Measurements from ENCODE around the gene ATRIP. TPM values are rescaled to one million over a fixed set of nuclear protein-coding genes. Genes with fewer than 3 reads are reported as not detected.

Gene ATRIP
- total and polyA plus RNA-seq, 10 of the 15 experiments (the other 5 are each of a cell fraction or from before 2014, with no cell fraction given), result 1.4 to 16.0 (median 10.1) TPM

GRCh38 chr3:48405343-48405881 lies 41.1 kb upstream of the ATRIP start (continued):
- no peak for TF ChIP-seq FOS (IDR thresholded peaks at IDR 0.05; ENCODE audit: borderline replicate concordance, extremely low read depth, insufficient read length)

GRCh38 chr3:48405971-48406370 lies 40.6 kb upstream of the ATRIP start:
- no peaks in the 10 kb centered on the region for H3K4me1 ChIP-seq (ENCODE audit: control insufficient read depth, insufficient read depth, low read length)
- H3K4me3 ChIP-seq, result no peak overlapping the region
- H4K20me1 ChIP-seq (ENCODE audit: control insufficient read depth, insufficient read depth), result no peaks in the 10 kb centered on the region
- no TSS peak for BruUV-seq (replicated peaks)
- FAIRE-seq, result no peak
- DNase-seq (ENCODE audit: low read depth, low spot score), result no peak
- RAD21 ChIA-PET (ENCODE audit: unreplicated experiment), result interaction anchor here (2.3 kb wide), 1 partner anchor 30 kb away, joined by 13 read pairs; no protein-coding TSS in a partner anchor
- no peak overlapping the region for H2AFZ ChIP-seq (ENCODE audit: control insufficient read depth, low read depth, low read length)
- no peak for ATAC-seq
- no peaks in the 10 kb centered on the region for H3K9me3 ChIP-seq (replicated peaks; ENCODE audit: control insufficient read depth, insufficient read depth, low read length)
- CTCF ChIA-PET, result interaction anchor here (22.0 kb wide), 1 partner anchor 30 kb away, joined by 757 read pairs; the partner anchor contains the start of genes CCDC51 and TMA7
- SMC1A ChIA-PET (ENCODE audit: uncharacterized antibody, unreplicated experiment), result interaction anchor here (8.0 kb wide), 1 partner anchor 30 kb away, joined by 287 read pairs; the partner anchor contains the start of genes CCDC51 and TMA7
- no peak overlapping the region for H3K27ac ChIP-seq (ENCODE audit: control insufficient read depth, insufficient read depth)
- WGBS (ENCODE audit: insufficient coverage, insufficient replicate concordance, low lambda C conversion rate, missing lambda C conversion rate), result 0% methylated on average over 1 of the region's 1 CpG
- in situ Hi-C loops (cut with MboI) (no loop called here), intact Hi-C loops (cut with micrococcal nuclease; ENCODE audit: unreplicated experiment) (no loop called here)
- no peak overlapping the region for H3K9ac ChIP-seq (ENCODE audit: control insufficient read depth, insufficient read depth, low read length)
- no peaks in the 10 kb centered on the region for H3K27me3 ChIP-seq (replicated peaks in 1 of 2; ENCODE audit: control insufficient read depth in 2 of 2, insufficient read depth in 2 of 2, low read length in 1 of 2)
- no peak overlapping the region for H3K4me2 ChIP-seq (ENCODE audit: control insufficient read depth, insufficient read depth)
- H3K79me2 ChIP-seq (ENCODE audit: control insufficient read depth, insufficient read depth, low read length), result no peaks in the 10 kb centered on the region
- POLR2A ChIA-PET, result no interaction called here
- H3K36me3 ChIP-seq (ENCODE audit: control insufficient read depth in 2 of 2, insufficient read depth in 2 of 2, low read length in 1 of 2), result no peaks in the 10 kb centered on the region
- TF ChIP-seq E4F1 (IDR thresholded peaks at IDR 0.05; ENCODE audit: borderline replicate concordance, partially characterized antibody), result no peak
- TF ChIP-seq NFYB (IDR thresholded peaks at IDR 0.05; ENCODE audit: insufficient read depth, low read depth, low read length), result no peak
- no peak for TF ChIP-seq POLR2A (IDR thresholded peaks at IDR 0.05; ENCODE audit: low read depth, low read length)
- TF ChIP-seq ASH2L (IDR thresholded peaks at IDR 0.05; ENCODE audit: borderline replicate concordance, low read depth), result no peak
- no peak for TF ChIP-seq ZNF622 (IDR thresholded peaks at IDR 0.05)
- no peak for TF ChIP-seq ATF7 (IDR thresholded peaks at IDR 0.05; ENCODE audit: low read depth)
- TF ChIP-seq FOS (IDR thresholded peaks at IDR 0.05; ENCODE audit: borderline replicate concordance, extremely low read depth, insufficient read length), result no peak
- TF ChIP-seq CHD1 (IDR thresholded peaks at IDR 0.05; ENCODE audit: low read depth, low read length), result no peak
- TF ChIP-seq ESRRA (IDR thresholded peaks at IDR 0.05; ENCODE audit: low read length), result no peak
- no peak for TF ChIP-seq ZBED1 (IDR thresholded peaks at IDR 0.05; ENCODE audit: borderline replicate concordance)
- TF ChIP-seq NKRF (conservative IDR thresholded peaks at IDR 0.05), result no peak
- TF ChIP-seq ZNF24 (IDR thresholded peaks at IDR 0.05), result no peak
- TF ChIP-seq SMC3 (IDR thresholded peaks at IDR 0.05; ENCODE audit: borderline replicate concordance, low read length), result no peak

Measured in GM12878 (cell line).